ENCODE results near the gene WDR41.

- TF ChIP-seq CTCF (IDR thresholded peaks at IDR 0.05; ENCODE audit: insufficient read depth, low read length), result no peak
- TF ChIP-seq POLR2AphosphoS5 (IDR thresholded peaks at IDR 0.05; ENCODE audit: low read depth), result no peak
- no peak for TF ChIP-seq GABPA (IDR thresholded peaks at IDR 0.05; ENCODE audit: low read depth)
Measured at GRCh38 chr5:77463905-77464304, 28.2 kb downstream of the WDR41 start.
